Measurements from ENCODE around the gene LRRC15. TPM values are rescaled to one million over a fixed set of nuclear protein-coding genes. Genes with fewer than 3 reads are reported as not detected.

Gene LRRC15
- total RNA-seq, 2 experiments from 2014 or later, result not detected

- no TSS peak for BruUV-seq (replicated peaks)
- Histone ChIP-seq H3K4me3 (ENCODE audit: low read depth, low read length, poor library complexity, severe bottlenecking) (no peak overlapping the region), H3K4me2 (ENCODE audit: low read length) (no peak overlapping the region), H2AFZ (ENCODE audit: low read length) (no peak overlapping the region), H3K9me2 (ENCODE audit: insufficient read depth, low read length) (no peaks in the 10 kb centered on the region), H3K27ac (ENCODE audit: low read depth, low read length, poor library complexity, severe bottlenecking) (no peak overlapping the region), H3K4me1 (ENCODE audit: insufficient read depth, low read length, poor library complexity, severe bottlenecking) (no peaks in the 10 kb centered on the region), H3K9me3 (ENCODE audit: low read length) (peaks cover 26% of the 10 kb centered on the region), H3K79me2 (ENCODE audit: insufficient read depth, low read depth, low read length) (no peaks in the 10 kb centered on the region), H3K36me3 (ENCODE audit: insufficient read depth, low read length) (no peaks in the 10 kb centered on the region), H4K20me1 (ENCODE audit: insufficient read depth, low read length) (no peaks in the 10 kb centered on the region)
- TF ChIP-seq EZH2phosphoT487 (IDR thresholded peaks at IDR 0.05; ENCODE audit: borderline replicate concordance, low read depth, low read length), result no peak
- no peak for TF ChIP-seq CTCF (conservative IDR thresholded peaks at IDR 0.05; ENCODE audit: low read length)
- POLR2A ChIA-PET, result no interaction called here
- intact Hi-C loops (cut with micrococcal nuclease; ENCODE audit: unreplicated experiment), result no loop called here
- CTCF ChIA-PET (ENCODE audit: unreplicated experiment), result no interaction called here
- DNase-seq (ENCODE audit: low spot score), result no peak
Observed at GRCh38 chr3:194322678-194323211, 46.8 kb downstream of the LRRC15 start.

GRCh38 chr3:194321693-194322640 lies 47.6 kb downstream of the LRRC15 start:
- no peaks in the 10 kb centered on the region for H3K36me3 ChIP-seq (ENCODE audit: insufficient read depth, low read length)
- H4K20me1 ChIP-seq (ENCODE audit: insufficient read depth, low read length), result no peaks in the 10 kb centered on the region
- POLR2A ChIA-PET, result no interaction called here
- H3K4me1 ChIP-seq (ENCODE audit: insufficient read depth, low read length, poor library complexity, severe bottlenecking), result no peaks in the 10 kb centered on the region
- no peak overlapping the region for H3K27ac ChIP-seq (ENCODE audit: low read depth, low read length, poor library complexity, severe bottlenecking)
- H3K9me2 ChIP-seq (ENCODE audit: insufficient read depth, low read length), result no peaks in the 10 kb centered on the region
- H3K79me2 ChIP-seq (ENCODE audit: insufficient read depth, low read depth, low read length), result no peaks in the 10 kb centered on the region
- no peak overlapping the region for H2AFZ ChIP-seq (ENCODE audit: low read length)
- TF ChIP-seq CTCF (conservative IDR thresholded peaks at IDR 0.05; ENCODE audit: low read length), result no peak
- no peak for TF ChIP-seq EZH2phosphoT487 (IDR thresholded peaks at IDR 0.05; ENCODE audit: borderline replicate concordance, low read depth, low read length)
- no peak overlapping the region for H3K4me2 ChIP-seq (ENCODE audit: low read length)
- BruUV-seq (replicated peaks), result no TSS peak
- CTCF ChIA-PET (ENCODE audit: unreplicated experiment), result no interaction called here
- H3K4me3 ChIP-seq (ENCODE audit: low read depth, low read length, poor library complexity, severe bottlenecking), result no peak overlapping the region
- intact Hi-C loops (cut with micrococcal nuclease; ENCODE audit: unreplicated experiment), result no loop called here
- no peak for DNase-seq (ENCODE audit: low spot score)
- H3K9me3 ChIP-seq (ENCODE audit: low read length), result peaks cover 19% of the 10 kb centered on the region

- BruUV-seq (replicated peaks), result no TSS peak
- Histone ChIP-seq H3K9me2 (ENCODE audit: insufficient read depth, low read length) (no peaks in the 10 kb centered on the region), H2AFZ (ENCODE audit: low read length) (no peak overlapping the region), H3K79me2 (ENCODE audit: insufficient read depth, low read depth, low read length) (no peaks in the 10 kb centered on the region), H3K4me1 (ENCODE audit: insufficient read depth, low read length, poor library complexity, severe bottlenecking) (no peaks in the 10 kb centered on the region), H3K36me3 (ENCODE audit: insufficient read depth, low read length) (no peaks in the 10 kb centered on the region), H3K4me2 (ENCODE audit: low read length) (no peak overlapping the region), H3K9me3 (ENCODE audit: low read length) (peaks cover 9% of the 10 kb centered on the region; the same call in 1 of the 2 replicates), H3K27ac (ENCODE audit: low read depth, low read length, poor library complexity, severe bottlenecking) (no peak overlapping the region), H3K4me3 (ENCODE audit: low read depth, low read length, poor library complexity, severe bottlenecking) (no peak overlapping the region), H4K20me1 (ENCODE audit: insufficient read depth, low read length) (no peaks in the 10 kb centered on the region)
- intact Hi-C loops (cut with micrococcal nuclease; ENCODE audit: unreplicated experiment), result no loop called here
- POLR2A ChIA-PET, result no interaction called here
- CTCF ChIA-PET (ENCODE audit: unreplicated experiment), result no interaction called here
- no peak for TF ChIP-seq CTCF (conservative IDR thresholded peaks at IDR 0.05; ENCODE audit: low read length)
- TF ChIP-seq EZH2phosphoT487 (IDR thresholded peaks at IDR 0.05; ENCODE audit: borderline replicate concordance, low read depth, low read length), result no peak
- no peak for DNase-seq (ENCODE audit: low spot score)
Observed at GRCh38 chr3:194320744-194321243, 48.7 kb downstream of the LRRC15 start.
